OCI-LY7 (cell line): ENCODE data around the gene LRRC8C. TPM values are rescaled to one million over a fixed set of nuclear protein-coding genes. Genes with fewer than 3 reads are reported as not detected.

Experiments
- BruUV-seq: library from RNA; stranded (reverse); fragments of 400-500 nt; replicated peaks from 2 replicates; lab custom pipeline; 2021; lab: Mats Ljungman, UMichigan
- CTCF ChIA-PET: fragments of 300-600 bp; sonication (Branson Sonifier 250); formaldehyde crosslinking; loops from one replicate; lab custom pipeline; 2022; ENCODE audit warnings: antibody characterized with exemption; ENCODE audit not compliant: unreplicated experiment; lab: Charles Lee
- POLR2A ChIA-PET: fragments of 300-600 bp; sonication (Branson Sonifier 250); formaldehyde crosslinking; loops from one replicate; lab custom pipeline; 2022; ENCODE audit warnings: antibody characterized with exemption; lab: Charles Lee
- DNase-seq: peaks from one replicate; pipeline ENCODE4 v3.0.0-alpha.2; 2015; ENCODE audit warnings: low spot score
- H2AFZ ChIP-seq: fragments of 200-600 bp; sonication (generic), shearing (Covaris generic); 2 replicates; pipeline ENCODE4 v1.6.1; 2014; ENCODE audit warnings: mild to moderate bottlenecking, antibody characterized with exemption, low read length, moderate library complexity
- H3K27ac ChIP-seq: fragments of 200-600 bp; sonication (generic); 2 replicates; pipeline ENCODE4 v1.5.1; 2014; ENCODE audit warnings: mixed run types, low read depth, mild to moderate bottlenecking, moderate library complexity, low read length, inconsistent platforms; ENCODE audit not compliant: poor library complexity, severe bottlenecking
- H3K36me3 ChIP-seq: fragments of 200-600 bp; sonication (generic); 2 replicates; pipeline ENCODE4 v1.6.1; 2014; ENCODE audit warnings: mild to moderate bottlenecking, antibody characterized with exemption, low read length, moderate library complexity, mixed read lengths; ENCODE audit not compliant: insufficient read depth
- H3K4me1 ChIP-seq: fragments of 200-600 bp; sonication (generic); 2 replicates; pipeline ENCODE4 v1.5.1; 2014; ENCODE audit warnings: mild to moderate bottlenecking, low read length; ENCODE audit not compliant: insufficient read depth, poor library complexity, severe bottlenecking
- H3K4me2 ChIP-seq: fragments of 200-600 bp; sonication (generic); 2 replicates; pipeline ENCODE4 v1.6.1; 2014; ENCODE audit warnings: mild to moderate bottlenecking, low read length
- H3K4me3 ChIP-seq: fragments of 200-600 bp; sonication (generic); 2 replicates; pipeline ENCODE4 v1.5.1; 2014; ENCODE audit warnings: mild to moderate bottlenecking, low read depth, low read length; ENCODE audit not compliant: poor library complexity, severe bottlenecking
- H3K79me2 ChIP-seq: fragments of 200-600 bp; sonication (generic); 2 replicates; pipeline ENCODE4 v1.6.1; 2016; ENCODE audit warnings: low read depth, mild to moderate bottlenecking, low read length, moderate library complexity, mixed read lengths; ENCODE audit not compliant: insufficient read depth
- H3K9me2 ChIP-seq: fragments of 200-600 bp; sonication (generic); 2 replicates; pipeline ENCODE4 v1.6.1; 2016; ENCODE audit warnings: mild to moderate bottlenecking, low read length, mixed read lengths; ENCODE audit not compliant: insufficient read depth
- H3K9me3 ChIP-seq: fragments of 200-600 bp; sonication (generic); 2 replicates; pipeline ENCODE4 v1.6.1; 2014; ENCODE audit warnings: mild to moderate bottlenecking, mixed run types, low read length, mixed read lengths
- H4K20me1 ChIP-seq: fragments of 200-600 bp; sonication (generic); 2 replicates; pipeline ENCODE4 v1.6.1; 2014; ENCODE audit warnings: mild to moderate bottlenecking, antibody characterized with exemption, low read length, moderate library complexity, mixed read lengths; ENCODE audit not compliant: insufficient read depth
- EZH2phosphoT487 ChIP-seq: fragments of 200-600 bp; sonication (generic); IDR thresholded peaks from 2 replicates; pipeline ENCODE4 v1.6.1; 2018; ENCODE audit warnings: low read depth, borderline replicate concordance, mild to moderate bottlenecking, mixed run types, antibody characterized with exemption, low read length, moderate library complexity, mixed read lengths
- intact Hi-C: fragments of 100-400 bp; cut with micrococcal nuclease; formaldehyde crosslinking; loops from one replicate; pipeline ENCODE4 v1.10.0; 2022; ENCODE audit not compliant: unreplicated experiment
- total RNA-seq, 2 experiments: library from RNA; depleted of rRNA in 1 of 2; stranded (reverse); fragments of >200 nt in 1 of 2; shearing (Covaris generic) in 1 of 2; gene quantifications; 2 replicates each; pipeline ENCODE4 v1.2.3, GENCODE V29; 2014 to 2022
- TF ChIP-seq, protein P1 (sequence below): fragments of 200-600 bp; sonication (generic); conservative IDR thresholded peaks from 2 replicates; pipeline ENCODE4 v1.5.1; 2014; ENCODE audit warnings: mild to moderate bottlenecking, antibody characterized with exemption, low read length, moderate library complexity, mixed read lengths

LRRC8C gene
- total RNA-seq, 2 experiments from 2014 or later: 6.0 to 9.0 TPM

DNA sequence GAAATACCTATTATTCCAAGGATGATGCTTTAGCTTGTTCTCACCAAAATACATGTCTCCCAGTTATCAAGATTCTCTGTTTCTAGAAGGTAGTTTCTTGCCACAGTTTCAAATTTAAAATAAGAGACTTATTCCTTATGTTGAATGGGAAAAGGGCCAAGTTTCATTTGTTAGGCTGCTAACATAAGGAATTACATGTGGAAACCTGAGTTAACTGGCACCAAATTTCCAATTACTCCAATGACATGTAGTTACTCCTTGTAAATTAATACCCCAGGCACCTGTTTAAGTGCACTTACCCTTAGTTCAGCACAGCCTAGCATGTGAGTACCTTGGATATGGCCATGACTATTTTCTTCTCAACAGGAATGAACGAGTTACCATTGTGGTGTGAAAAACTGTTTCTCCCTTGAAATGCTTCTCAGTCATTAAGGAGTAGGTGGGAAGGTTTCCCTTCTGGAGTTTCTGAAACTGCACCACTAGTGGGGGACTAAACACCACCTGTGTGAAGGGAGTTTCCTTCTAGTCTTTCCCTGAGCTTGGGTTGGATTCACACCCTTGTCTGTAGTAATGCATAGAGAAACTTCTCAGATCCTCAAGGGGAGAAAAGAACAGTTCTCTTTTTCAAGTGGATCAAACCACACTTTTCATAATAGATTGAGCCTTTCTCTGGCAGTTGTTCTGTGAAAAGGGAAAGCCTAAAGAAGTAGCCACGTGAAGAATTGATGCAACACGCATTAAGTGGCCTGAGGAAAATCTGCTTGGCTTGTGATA is 32.3 kb upstream of the LRRC8C start:
- no TSS peak for BruUV-seq
- intact Hi-C loops: no loop called here
- Histone ChIP-seq H3K27ac (no peak overlapping the region), H3K9me2 (no peaks in the 10 kb centered on the region), H3K9me3 (no peaks in the 10 kb centered on the region), H3K4me2 (no peak overlapping the region), H2AFZ (no peak overlapping the region), H3K79me2 (no peaks in the 10 kb centered on the region), H3K36me3 (no peaks in the 10 kb centered on the region), H3K4me3 (no peak overlapping the region), H4K20me1 (peaks cover 7% of the 10 kb centered on the region; the same call in 1 of the 2 replicates), H3K4me1 (no peaks in the 10 kb centered on the region)
- ChIA-PET CTCF (no interaction called here), POLR2A (no interaction called here)
- no peak for TF ChIP-seq EZH2phosphoT487
- TF ChIP-seq, protein P1, sequence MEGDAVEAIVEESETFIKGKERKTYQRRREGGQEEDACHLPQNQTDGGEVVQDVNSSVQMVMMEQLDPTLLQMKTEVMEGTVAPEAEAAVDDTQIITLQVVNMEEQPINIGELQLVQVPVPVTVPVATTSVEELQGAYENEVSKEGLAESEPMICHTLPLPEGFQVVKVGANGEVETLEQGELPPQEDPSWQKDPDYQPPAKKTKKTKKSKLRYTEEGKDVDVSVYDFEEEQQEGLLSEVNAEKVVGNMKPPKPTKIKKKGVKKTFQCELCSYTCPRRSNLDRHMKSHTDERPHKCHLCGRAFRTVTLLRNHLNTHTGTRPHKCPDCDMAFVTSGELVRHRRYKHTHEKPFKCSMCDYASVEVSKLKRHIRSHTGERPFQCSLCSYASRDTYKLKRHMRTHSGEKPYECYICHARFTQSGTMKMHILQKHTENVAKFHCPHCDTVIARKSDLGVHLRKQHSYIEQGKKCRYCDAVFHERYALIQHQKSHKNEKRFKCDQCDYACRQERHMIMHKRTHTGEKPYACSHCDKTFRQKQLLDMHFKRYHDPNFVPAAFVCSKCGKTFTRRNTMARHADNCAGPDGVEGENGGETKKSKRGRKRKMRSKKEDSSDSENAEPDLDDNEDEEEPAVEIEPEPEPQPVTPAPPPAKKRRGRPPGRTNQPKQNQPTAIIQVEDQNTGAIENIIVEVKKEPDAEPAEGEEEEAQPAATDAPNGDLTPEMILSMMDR: no peak
- DNase-seq: no peak

DNA sequence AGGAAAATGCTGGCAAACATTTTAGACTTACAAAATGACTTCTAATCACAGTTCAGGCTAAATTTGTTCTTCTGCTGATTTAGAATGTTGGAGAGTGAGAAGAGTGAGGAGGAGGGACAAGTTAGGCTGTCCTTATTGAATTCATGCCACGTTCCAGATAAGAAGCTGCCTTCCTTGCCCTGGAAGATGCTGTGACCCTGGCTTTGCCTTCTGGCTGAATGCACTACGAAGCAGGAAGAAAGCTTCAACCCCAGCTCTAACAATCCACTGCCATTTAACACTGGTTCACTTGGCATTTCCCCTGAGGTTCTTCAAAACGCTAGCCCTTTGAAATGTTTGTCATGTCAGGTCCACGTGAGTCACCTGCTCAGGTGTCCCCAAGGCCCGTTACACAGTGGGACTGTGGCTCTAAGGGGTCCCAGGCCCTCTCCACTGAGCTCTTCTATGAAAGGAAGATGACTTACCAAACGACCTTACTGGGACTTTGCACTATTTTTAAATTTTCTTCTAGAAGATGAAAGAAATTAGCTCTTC is 30.0 kb upstream of the LRRC8C start:
- CTCF ChIA-PET: no interaction called here
- intact Hi-C loops: no loop called here
- POLR2A ChIA-PET: interaction anchor here (0.9 to 1.0 kb wide), 2 partner anchors 13 to 85 kb away, joined by 3 read pairs; no protein-coding TSS in a partner anchor
- Histone ChIP-seq H3K79me2 (no peaks in the 10 kb centered on the region), H4K20me1 (peaks cover 7% of the 10 kb centered on the region; the same call in 1 of the 2 replicates), H3K4me3 (no peak overlapping the region), H2AFZ (no peak overlapping the region), H3K36me3 (no peaks in the 10 kb centered on the region), H3K4me1 (no peaks in the 10 kb centered on the region), H3K9me2 (no peaks in the 10 kb centered on the region), H3K27ac (no peak overlapping the region), H3K4me2 (no peak overlapping the region), H3K9me3 (no peaks in the 10 kb centered on the region)
- TF ChIP-seq, protein P1: no peak
- TF ChIP-seq EZH2phosphoT487: no peak
- no peak for DNase-seq
- BruUV-seq: no TSS peak
